HL-60 (cell line): ENCODE measurements around the gene CMIP.

Experiments
- GABPA ChIP-seq: IDR thresholded peaks from 2 replicates; pipeline ENCODE4 v1.6.1; 2012; ENCODE audit warnings: low read depth
- POLR2AphosphoS5 ChIP-seq: IDR thresholded peaks from 2 replicates; pipeline ENCODE4 v1.6.1; 2012; ENCODE audit warnings: low read depth
- SPI1 ChIP-seq: IDR thresholded peaks from 2 replicates; pipeline ENCODE4 v1.6.1; 2012; ENCODE audit warnings: low read depth, mild to moderate bottlenecking, borderline replicate concordance
- TF ChIP-seq, protein P1 (sequence below): IDR thresholded peaks from one replicate; pipeline ENCODE4 v1.5.1; 2011; ENCODE audit warnings: low read length, control low read depth, inconsistent platforms; ENCODE audit not compliant: insufficient read depth
- TF ChIP-seq, protein P2 (sequence below): IDR thresholded peaks from 2 replicates; pipeline ENCODE4 v1.6.1; 2012; ENCODE audit warnings: low read depth; ENCODE audit not compliant: insufficient replicate concordance

DNA sequence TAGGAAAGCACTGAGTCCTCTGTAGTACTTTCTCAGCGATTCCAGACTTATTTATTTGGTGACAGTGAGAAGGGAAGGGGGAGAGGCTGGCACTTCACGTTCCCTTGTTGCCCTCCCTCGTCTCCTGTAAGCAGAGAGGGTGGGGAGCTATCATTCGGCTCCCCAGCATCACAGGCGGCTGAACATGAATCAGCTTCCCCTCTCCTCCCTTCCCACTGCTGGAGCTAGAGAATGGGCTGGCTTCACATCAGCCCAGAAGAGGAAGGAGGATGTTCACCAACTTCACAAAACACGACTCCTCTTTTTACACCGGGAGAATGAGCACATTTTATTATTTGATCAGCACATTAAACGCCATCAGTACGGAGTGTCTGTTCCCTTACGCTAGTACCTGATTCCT lies 6.7 kb upstream of the CMIP start:
- TF ChIP-seq, protein P1, sequence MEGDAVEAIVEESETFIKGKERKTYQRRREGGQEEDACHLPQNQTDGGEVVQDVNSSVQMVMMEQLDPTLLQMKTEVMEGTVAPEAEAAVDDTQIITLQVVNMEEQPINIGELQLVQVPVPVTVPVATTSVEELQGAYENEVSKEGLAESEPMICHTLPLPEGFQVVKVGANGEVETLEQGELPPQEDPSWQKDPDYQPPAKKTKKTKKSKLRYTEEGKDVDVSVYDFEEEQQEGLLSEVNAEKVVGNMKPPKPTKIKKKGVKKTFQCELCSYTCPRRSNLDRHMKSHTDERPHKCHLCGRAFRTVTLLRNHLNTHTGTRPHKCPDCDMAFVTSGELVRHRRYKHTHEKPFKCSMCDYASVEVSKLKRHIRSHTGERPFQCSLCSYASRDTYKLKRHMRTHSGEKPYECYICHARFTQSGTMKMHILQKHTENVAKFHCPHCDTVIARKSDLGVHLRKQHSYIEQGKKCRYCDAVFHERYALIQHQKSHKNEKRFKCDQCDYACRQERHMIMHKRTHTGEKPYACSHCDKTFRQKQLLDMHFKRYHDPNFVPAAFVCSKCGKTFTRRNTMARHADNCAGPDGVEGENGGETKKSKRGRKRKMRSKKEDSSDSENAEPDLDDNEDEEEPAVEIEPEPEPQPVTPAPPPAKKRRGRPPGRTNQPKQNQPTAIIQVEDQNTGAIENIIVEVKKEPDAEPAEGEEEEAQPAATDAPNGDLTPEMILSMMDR: no peak
- TF ChIP-seq SPI1: no peak
- no peak for TF ChIP-seq POLR2AphosphoS5
- TF ChIP-seq, protein P2, sequence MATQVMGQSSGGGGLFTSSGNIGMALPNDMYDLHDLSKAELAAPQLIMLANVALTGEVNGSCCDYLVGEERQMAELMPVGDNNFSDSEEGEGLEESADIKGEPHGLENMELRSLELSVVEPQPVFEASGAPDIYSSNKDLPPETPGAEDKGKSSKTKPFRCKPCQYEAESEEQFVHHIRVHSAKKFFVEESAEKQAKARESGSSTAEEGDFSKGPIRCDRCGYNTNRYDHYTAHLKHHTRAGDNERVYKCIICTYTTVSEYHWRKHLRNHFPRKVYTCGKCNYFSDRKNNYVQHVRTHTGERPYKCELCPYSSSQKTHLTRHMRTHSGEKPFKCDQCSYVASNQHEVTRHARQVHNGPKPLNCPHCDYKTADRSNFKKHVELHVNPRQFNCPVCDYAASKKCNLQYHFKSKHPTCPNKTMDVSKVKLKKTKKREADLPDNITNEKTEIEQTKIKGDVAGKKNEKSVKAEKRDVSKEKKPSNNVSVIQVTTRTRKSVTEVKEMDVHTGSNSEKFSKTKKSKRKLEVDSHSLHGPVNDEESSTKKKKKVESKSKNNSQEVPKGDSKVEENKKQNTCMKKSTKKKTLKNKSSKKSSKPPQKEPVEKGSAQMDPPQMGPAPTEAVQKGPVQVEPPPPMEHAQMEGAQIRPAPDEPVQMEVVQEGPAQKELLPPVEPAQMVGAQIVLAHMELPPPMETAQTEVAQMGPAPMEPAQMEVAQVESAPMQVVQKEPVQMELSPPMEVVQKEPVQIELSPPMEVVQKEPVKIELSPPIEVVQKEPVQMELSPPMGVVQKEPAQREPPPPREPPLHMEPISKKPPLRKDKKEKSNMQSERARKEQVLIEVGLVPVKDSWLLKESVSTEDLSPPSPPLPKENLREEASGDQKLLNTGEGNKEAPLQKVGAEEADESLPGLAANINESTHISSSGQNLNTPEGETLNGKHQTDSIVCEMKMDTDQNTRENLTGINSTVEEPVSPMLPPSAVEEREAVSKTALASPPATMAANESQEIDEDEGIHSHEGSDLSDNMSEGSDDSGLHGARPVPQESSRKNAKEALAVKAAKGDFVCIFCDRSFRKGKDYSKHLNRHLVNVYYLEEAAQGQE: no peak
- no peak for TF ChIP-seq GABPA
